ENCODE measurements around the gene ADPRH.

- TF ChIP-seq CTCF (IDR thresholded peaks at IDR 0.05): no peak
- TF ChIP-seq POLR2A (IDR thresholded peaks at IDR 0.05): no peak
- no peak for TF ChIP-seq EP300 (IDR thresholded peaks at IDR 0.05)
Observed at GRCh38 chr3:119611664-119612063, 32.4 kb downstream of the ADPRH start.

Data from ovary (tissue), 3 donors.